HepG2 (cell line): ENCODE measurements around the gene PRPSAP1.

Experiments used
- GABPA ChIP-seq, 2 experiments: IDR thresholded peaks; 2 replicates each; pipeline ENCODE4 v1.6.1; 2011 to 2016; ENCODE audit warnings: low read depth in 2 of 2, low read length in 1 of 2, missing biosample characterization in 1 of 2, missing genetic modification characterization in 1 of 2
- ZNF354B ChIP-seq: sonication (generic); formaldehyde crosslinking; IDR thresholded peaks from 2 replicates; pipeline ENCODE4 v1.8.0; 2022; ENCODE audit warnings: mild to moderate bottlenecking, missing genetic modification reagents

- TF ChIP-seq ZNF354B (CRISPR knock-in tag) (no peak), GABPA (IDR thresholded peaks at IDR 0.05; ENCODE audit: low read depth, low read length) (no peak), GABPA (CRISPR knock-in tag; IDR thresholded peaks at IDR 0.05; ENCODE audit: low read depth) (no peak)
These were observed 24.1 kb downstream of the PRPSAP1 start for GRCh38 chr17:76329664-76330063.
